Spleen (tissue), 7 donors: ENCODE results near the gene NT5DC4.

Experiments used
- POLR2A ChIP-seq, 3 donors: fragments of 450-650 bp; IDR thresholded peaks; one replicate each; pipeline ENCODE4 v1.5.1; 2017; ENCODE audit warnings: antibody characterized with exemption in 3 of 3, mild to moderate bottlenecking in 1 of 3
- POLR2AphosphoS5 ChIP-seq, 3 donors: sonication (generic); formaldehyde crosslinking; IDR thresholded peaks; one replicate each; pipeline ENCODE4 v1.5.1; 2017; ENCODE audit warnings: antibody characterized with exemption in 3 of 3
- TF ChIP-seq, protein P1 (sequence below), 11 experiments: fragments of 200-600 bp in 7 of 11; fragments of 450-650 bp in 4 of 11; sonication (generic) in 4 of 11; IDR thresholded peaks in 8 of 11; conservative IDR thresholded peaks in 3 of 11; 1 replicate in 7 of 11; 2 replicates in 4 of 11; pipeline versions ENCODE4 v1.4.0 to v1.8.0; 2016 to 2021; ENCODE audit warnings: antibody characterized with exemption in 11 of 11, inconsistent platforms in 4 of 11, mild to moderate bottlenecking in 1 of 11
- donor health status: DM: no; HTN: no; CAD: no; lungs with moderate emphysema.
- donor health status: DM: no; HTN: no; CAD: no.
- donor health status: DM: no; HTN: no; CAD: no.

- peak in 1 of 3 donors; percentile 19 for TF ChIP-seq POLR2AphosphoS5 (IDR thresholded peaks at IDR 0.05)
- TF ChIP-seq, protein P1, sequence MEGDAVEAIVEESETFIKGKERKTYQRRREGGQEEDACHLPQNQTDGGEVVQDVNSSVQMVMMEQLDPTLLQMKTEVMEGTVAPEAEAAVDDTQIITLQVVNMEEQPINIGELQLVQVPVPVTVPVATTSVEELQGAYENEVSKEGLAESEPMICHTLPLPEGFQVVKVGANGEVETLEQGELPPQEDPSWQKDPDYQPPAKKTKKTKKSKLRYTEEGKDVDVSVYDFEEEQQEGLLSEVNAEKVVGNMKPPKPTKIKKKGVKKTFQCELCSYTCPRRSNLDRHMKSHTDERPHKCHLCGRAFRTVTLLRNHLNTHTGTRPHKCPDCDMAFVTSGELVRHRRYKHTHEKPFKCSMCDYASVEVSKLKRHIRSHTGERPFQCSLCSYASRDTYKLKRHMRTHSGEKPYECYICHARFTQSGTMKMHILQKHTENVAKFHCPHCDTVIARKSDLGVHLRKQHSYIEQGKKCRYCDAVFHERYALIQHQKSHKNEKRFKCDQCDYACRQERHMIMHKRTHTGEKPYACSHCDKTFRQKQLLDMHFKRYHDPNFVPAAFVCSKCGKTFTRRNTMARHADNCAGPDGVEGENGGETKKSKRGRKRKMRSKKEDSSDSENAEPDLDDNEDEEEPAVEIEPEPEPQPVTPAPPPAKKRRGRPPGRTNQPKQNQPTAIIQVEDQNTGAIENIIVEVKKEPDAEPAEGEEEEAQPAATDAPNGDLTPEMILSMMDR (IDR thresholded peaks at IDR 0.05 in 8 of 11, conservative IDR thresholded peaks at IDR 0.05 in 3 of 11), result no peak
- no peak for TF ChIP-seq POLR2A (IDR thresholded peaks at IDR 0.05)
Measured at GRCh38 chr2:112706170-112706664, 14.6 kb upstream of the NT5DC4 start.
